Cardiac muscle cell (in vitro differentiated cells and primary cell): ENCODE data around the gene SUPT7L. TPM values are rescaled to one million over a fixed set of nuclear protein-coding genes. Genes with fewer than 3 reads are reported as not detected.

Experiments used
- DNase-seq, 2 donors: peaks; one replicate each; pipeline versions ENCODE4 v3.0.0 to v3.0.0-alpha.2; 2010 to 2017; ENCODE audit warnings: low read depth in 1 of 2, low spot score in 1 of 2
- H3K27ac ChIP-seq: fragments of 200-600 bp; sonication (generic); 2 replicates; pipeline ENCODE4 v1.5.1; 2016
- H3K27me3 ChIP-seq: fragments of 200-600 bp; sonication (generic); 2 replicates; pipeline ENCODE4 v1.6.0; 2016; ENCODE audit warnings: control low read depth
- H3K36me3 ChIP-seq: fragments of 200-600 bp; sonication (generic); 2 replicates; pipeline ENCODE4 v1.5.1; 2016; ENCODE audit warnings: control low read depth
- H3K4me1 ChIP-seq: fragments of 200-600 bp; sonication (generic); 2 replicates; pipeline ENCODE4 v1.8.1; 2017; ENCODE audit warnings: low read depth, mild to moderate bottlenecking, mixed run types
- H3K4me3 ChIP-seq: fragments of 200-600 bp; sonication (generic); 2 replicates; pipeline ENCODE4 v1.5.1; 2016; ENCODE audit warnings: mild to moderate bottlenecking
- H3K9me3 ChIP-seq: fragments of 200-600 bp; sonication (generic); 2 replicates; pipeline ENCODE4 v1.5.1; 2017; ENCODE audit warnings: low read depth, mild to moderate bottlenecking, control low read depth
- polyA plus RNA-seq: library from polyadenylated mRNA; unstranded; fragments of >200 nt; fragmentation: Nextera tagmentation; extraction: Ambion mirVana; gene quantifications from 2 replicates; pipeline ENCODE4 v1.2.1, GENCODE V29; 2016
- total RNA-seq: library from RNA; depleted of rRNA; stranded (reverse); fragments of >200 nt; gene quantifications from 2 replicates; pipeline ENCODE4 v1.2.3, GENCODE V29; 2016
- TF ChIP-seq, protein P1 (sequence below): IDR thresholded peaks from 2 replicates; pipeline ENCODE4 v1.5.1; 2012; ENCODE audit warnings: low read depth, mild to moderate bottlenecking, low read length

SUPT7L gene
- total and polyA plus RNA-seq, 2 experiments from 2014 or later, result 34.3 to 37.8 TPM

DNA sequence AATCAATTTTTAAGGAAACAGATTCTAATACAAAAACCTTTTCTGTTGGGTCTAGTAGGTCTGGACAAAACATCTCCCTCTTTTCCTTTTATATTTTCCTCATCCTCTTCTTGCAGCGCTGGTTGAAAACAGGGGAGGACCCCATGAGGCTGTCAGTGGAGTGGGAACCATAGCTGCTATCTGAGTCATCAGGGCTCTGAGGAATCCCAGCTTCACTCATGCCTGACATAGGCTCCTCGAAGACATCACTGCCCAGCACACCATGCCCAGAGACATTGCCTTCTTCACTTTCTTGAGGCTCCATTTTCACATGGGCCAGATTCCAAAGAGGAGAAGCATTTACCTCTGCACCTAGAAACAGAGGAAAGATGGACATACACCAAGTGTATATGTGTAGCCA, 10.0 kb downstream of the SUPT7L start:
- no peak overlapping the region for H3K27ac ChIP-seq
- TF ChIP-seq, protein P1, sequence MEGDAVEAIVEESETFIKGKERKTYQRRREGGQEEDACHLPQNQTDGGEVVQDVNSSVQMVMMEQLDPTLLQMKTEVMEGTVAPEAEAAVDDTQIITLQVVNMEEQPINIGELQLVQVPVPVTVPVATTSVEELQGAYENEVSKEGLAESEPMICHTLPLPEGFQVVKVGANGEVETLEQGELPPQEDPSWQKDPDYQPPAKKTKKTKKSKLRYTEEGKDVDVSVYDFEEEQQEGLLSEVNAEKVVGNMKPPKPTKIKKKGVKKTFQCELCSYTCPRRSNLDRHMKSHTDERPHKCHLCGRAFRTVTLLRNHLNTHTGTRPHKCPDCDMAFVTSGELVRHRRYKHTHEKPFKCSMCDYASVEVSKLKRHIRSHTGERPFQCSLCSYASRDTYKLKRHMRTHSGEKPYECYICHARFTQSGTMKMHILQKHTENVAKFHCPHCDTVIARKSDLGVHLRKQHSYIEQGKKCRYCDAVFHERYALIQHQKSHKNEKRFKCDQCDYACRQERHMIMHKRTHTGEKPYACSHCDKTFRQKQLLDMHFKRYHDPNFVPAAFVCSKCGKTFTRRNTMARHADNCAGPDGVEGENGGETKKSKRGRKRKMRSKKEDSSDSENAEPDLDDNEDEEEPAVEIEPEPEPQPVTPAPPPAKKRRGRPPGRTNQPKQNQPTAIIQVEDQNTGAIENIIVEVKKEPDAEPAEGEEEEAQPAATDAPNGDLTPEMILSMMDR, result no peak
- DNase-seq, result no peak
- H3K9me3 ChIP-seq, result no peaks in the 10 kb centered on the region
- H3K27me3 ChIP-seq, result no peaks in the 10 kb centered on the region
- H3K4me3 ChIP-seq, result no peak overlapping the region
- no peaks in the 10 kb centered on the region for H3K4me1 ChIP-seq
- peaks cover 63% of the 10 kb centered on the region for H3K36me3 ChIP-seq

DNA sequence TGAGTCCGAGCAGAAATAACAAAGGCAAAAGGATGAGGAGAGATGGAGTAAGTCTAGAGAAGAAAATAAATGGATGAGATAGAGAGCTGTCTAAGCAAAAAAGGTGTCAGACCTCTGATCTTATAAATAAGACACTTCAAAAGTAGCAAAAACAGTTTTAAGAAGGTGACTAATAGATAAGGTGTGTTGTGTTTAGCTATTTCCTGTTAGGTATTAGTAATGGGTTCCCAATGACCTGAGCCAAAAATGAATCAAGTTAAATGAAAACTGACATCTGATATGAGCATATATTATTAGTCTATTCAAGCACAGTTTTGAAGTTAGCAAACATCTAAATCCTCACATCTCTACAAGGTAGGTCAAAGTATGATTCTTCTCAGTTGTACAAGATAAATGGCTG, 10.6 kb downstream of the SUPT7L start:
- Histone ChIP-seq H3K36me3 (peaks cover 59% of the 10 kb centered on the region), H3K4me1 (no peaks in the 10 kb centered on the region), H3K27ac (no peak overlapping the region), H3K27me3 (no peaks in the 10 kb centered on the region), H3K9me3 (no peaks in the 10 kb centered on the region), H3K4me3 (no peak overlapping the region)
- no peak for DNase-seq
- TF ChIP-seq, protein P1, result no peak

DNA sequence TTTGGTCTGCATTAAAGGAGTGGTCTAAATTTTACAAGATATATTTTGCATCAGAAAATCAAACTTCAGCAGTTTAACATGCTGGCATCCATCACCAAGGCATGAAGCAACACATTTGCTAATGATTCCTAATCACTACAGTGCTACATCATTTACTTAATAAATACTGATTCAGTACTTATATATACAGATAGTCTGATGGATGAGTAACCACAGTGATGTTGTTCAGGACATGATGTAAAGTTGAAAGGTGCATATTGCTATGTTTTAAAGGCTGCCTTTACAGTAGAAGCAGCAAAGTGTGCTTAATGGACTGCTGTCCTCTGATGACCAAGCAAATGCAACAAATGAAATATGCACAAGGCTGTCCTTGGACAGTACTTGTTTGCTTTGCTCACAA, 11.1 kb downstream of the SUPT7L start:
- DNase-seq, result no peak
- H3K4me1 ChIP-seq, result no peaks in the 10 kb centered on the region
- H3K27me3 ChIP-seq, result no peaks in the 10 kb centered on the region
- H3K4me3 ChIP-seq, result no peak overlapping the region
- no peak overlapping the region for H3K27ac ChIP-seq
- peaks cover 58% of the 10 kb centered on the region for H3K36me3 ChIP-seq
- TF ChIP-seq, protein P1, result no peak
- H3K9me3 ChIP-seq, result no peaks in the 10 kb centered on the region

DNA sequence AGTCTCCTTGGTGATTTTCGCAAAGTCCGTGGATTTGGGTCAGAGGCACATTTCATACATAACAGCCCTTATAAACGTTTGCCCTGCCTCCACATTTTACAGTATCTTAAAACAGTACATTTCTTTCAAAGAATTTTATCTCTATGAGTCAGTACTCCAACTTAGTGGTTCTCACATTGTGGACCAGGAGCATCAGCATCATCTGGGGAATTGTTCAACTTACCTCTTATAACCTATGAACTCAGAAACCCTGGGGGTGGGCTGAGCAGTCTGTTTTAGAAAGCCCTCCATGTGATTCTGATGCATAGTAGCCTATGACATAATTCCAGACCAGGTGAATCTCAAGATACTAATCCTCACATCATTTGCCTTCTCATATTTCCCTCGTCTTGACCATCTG, 12.4 kb downstream of the SUPT7L start:
- H3K27ac ChIP-seq, result no peak overlapping the region
- DNase-seq, result no peak
- H3K36me3 ChIP-seq, result peaks cover 47% of the 10 kb centered on the region
- H3K4me1 ChIP-seq, result no peaks in the 10 kb centered on the region
- no peak overlapping the region for H3K4me3 ChIP-seq
- TF ChIP-seq, protein P1, result no peak
- no peaks in the 10 kb centered on the region for H3K27me3 ChIP-seq
- H3K9me3 ChIP-seq, result no peaks in the 10 kb centered on the region

DNA sequence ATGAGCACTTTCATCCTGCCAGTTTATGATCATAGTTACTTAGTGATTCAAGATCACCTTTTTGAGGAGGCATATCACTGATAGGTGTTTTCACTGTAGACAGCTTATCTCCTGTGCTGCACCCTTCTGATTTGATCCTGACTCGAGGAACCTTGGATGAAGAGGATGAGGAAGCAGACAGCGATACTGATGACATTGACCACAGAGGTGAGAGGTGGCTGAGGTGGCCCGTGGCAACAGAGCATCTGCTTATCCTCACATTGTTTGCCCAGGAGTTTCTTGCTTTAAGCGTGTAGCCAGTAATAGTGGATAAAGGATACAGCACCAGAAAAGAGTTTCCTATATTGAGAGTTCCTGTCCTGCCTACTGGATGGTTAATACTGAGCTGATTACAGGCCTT, 15.7 kb downstream of the SUPT7L start:
- TF ChIP-seq, protein P1, result no peak
- no peak overlapping the region for H3K27ac ChIP-seq
- no peaks in the 10 kb centered on the region for H3K4me1 ChIP-seq
- H3K27me3 ChIP-seq, result no peaks in the 10 kb centered on the region
- H3K36me3 ChIP-seq, result peaks cover 41% of the 10 kb centered on the region
- no peak for DNase-seq
- no peak overlapping the region for H3K4me3 ChIP-seq
- no peaks in the 10 kb centered on the region for H3K9me3 ChIP-seq

DNA sequence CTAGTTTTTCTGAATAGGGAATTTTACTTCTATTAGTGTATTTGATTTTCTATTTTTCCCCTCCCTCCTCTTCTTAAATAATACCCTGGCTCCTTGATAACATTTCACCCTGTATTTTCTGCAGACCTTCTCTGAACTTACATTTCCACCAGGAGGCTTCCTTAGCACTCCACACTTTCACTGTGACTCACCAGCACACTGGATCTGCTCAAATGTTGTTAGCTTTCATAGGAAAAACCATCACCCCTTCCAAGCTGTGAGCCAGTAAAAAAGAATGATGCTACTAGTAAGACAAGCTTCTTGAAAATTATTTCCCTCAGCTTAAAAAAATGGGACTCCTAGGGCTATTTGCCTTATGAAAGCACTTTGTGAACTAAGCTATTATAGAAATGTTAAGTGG, 16.1 kb downstream of the SUPT7L start:
- Histone ChIP-seq H3K4me3 (no peak overlapping the region), H3K27me3 (no peaks in the 10 kb centered on the region), H3K36me3 (peaks cover 41% of the 10 kb centered on the region), H3K9me3 (no peaks in the 10 kb centered on the region), H3K27ac (no peak overlapping the region), H3K4me1 (no peaks in the 10 kb centered on the region)
- TF ChIP-seq, protein P1, result no peak
- DNase-seq, result no peak
